Astrocyte (in vitro differentiated cells and primary cell): Measurements from ENCODE around the gene LMNTD2.

Experiments used
- CTCF ChIP-seq: IDR thresholded peaks from 2 replicates; pipeline ENCODE4 v1.5.1; 2011; ENCODE audit warnings: low read depth, mild to moderate bottlenecking, inconsistent platforms, low read length, moderate library complexity; ENCODE audit not compliant: insufficient read depth
- EZH2 ChIP-seq: IDR thresholded peaks from 2 replicates; pipeline ENCODE4 v1.6.1; 2012; ENCODE audit warnings: mild to moderate bottlenecking, low read length, inconsistent platforms; ENCODE audit not compliant: insufficient read depth

GRCh38 chr11:598005-598680 lies 37.6 kb upstream of the LMNTD2 start:
- TF ChIP-seq CTCF (no peak), EZH2 (no peak)
